HCT116 (cell line): Measurements from ENCODE around the gene DCP1B.

Experiments used
- SP1 ChIP-seq: IDR thresholded peaks from 2 replicates; pipeline ENCODE4 v1.6.1; 2012; ENCODE audit warnings: low read depth
- TF ChIP-seq, protein P1 (sequence below), 3 experiments: fragments of 200-600 bp in 1 of 3; sonication (generic) in 1 of 3; IDR thresholded peaks in 2 of 3; conservative IDR thresholded peaks in 1 of 3; 2 replicates each; pipeline ENCODE4 v1.5.1; 2012 to 2017; ENCODE audit warnings: low read depth in 2 of 3, low read length in 2 of 3, antibody characterized with exemption in 1 of 3, borderline replicate concordance in 1 of 3, control low read depth in 1 of 3, mild to moderate bottlenecking in 1 of 3, mixed read lengths in 1 of 3, mixed run types in 1 of 3, moderate library complexity in 1 of 3; ENCODE audit not compliant: insufficient read depth in 1 of 3

DNA sequence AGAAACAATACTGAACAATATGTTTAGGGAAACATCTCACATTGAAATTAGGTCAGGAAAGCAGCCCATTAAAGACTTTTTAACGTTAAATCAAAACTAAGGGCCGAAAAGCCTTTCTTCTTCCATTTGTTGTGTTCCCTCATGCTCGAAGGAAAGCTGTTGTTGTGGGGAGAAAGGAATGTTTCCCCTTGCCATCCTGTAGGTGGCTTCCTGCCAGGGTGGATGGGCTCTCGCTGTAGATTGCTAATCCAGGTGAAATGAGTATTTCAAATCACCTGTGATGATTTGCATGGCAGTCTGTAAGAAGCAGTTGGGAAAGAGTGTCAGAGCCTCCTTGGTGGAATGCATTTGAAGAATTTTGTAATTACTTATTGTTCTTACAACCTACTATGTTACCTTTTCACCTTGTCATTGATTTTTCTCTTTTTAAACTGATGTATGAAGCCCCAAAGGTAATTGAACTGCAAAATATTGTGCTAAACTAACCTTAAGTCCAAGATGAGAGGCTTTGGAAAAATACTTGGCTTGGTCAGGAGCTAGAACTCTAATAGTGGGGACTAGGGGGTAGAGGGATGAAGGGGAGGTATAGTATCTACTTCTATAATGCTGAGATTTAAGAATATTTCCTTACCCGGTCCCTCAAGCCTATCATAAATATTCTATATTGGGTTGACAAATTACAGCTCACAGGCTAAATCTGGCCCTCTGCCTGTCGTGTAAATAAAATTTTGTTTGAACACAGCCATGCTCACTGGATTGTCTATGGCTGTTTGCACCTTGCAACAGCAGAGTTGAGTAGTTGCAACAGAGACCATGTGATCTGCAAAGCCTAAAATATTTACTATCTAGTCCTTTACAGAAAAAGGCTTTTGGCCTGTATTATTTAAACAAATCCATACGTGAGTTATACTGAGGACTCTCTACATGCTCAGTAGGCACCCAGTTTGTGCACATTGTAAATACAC is 7.7 kb upstream of the DCP1B start:
- no peak for TF ChIP-seq SP1
- TF ChIP-seq, protein P1, sequence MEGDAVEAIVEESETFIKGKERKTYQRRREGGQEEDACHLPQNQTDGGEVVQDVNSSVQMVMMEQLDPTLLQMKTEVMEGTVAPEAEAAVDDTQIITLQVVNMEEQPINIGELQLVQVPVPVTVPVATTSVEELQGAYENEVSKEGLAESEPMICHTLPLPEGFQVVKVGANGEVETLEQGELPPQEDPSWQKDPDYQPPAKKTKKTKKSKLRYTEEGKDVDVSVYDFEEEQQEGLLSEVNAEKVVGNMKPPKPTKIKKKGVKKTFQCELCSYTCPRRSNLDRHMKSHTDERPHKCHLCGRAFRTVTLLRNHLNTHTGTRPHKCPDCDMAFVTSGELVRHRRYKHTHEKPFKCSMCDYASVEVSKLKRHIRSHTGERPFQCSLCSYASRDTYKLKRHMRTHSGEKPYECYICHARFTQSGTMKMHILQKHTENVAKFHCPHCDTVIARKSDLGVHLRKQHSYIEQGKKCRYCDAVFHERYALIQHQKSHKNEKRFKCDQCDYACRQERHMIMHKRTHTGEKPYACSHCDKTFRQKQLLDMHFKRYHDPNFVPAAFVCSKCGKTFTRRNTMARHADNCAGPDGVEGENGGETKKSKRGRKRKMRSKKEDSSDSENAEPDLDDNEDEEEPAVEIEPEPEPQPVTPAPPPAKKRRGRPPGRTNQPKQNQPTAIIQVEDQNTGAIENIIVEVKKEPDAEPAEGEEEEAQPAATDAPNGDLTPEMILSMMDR (IDR thresholded peaks at IDR 0.05 in 2 of 3, conservative IDR thresholded peaks at IDR 0.05 in 1 of 3; ENCODE audit: borderline replicate concordance in 1 of 3, insufficient read depth in 1 of 3, low read depth in 2 of 3, low read length in 2 of 3) = no peak
